GM12878 (cell line): ENCODE measurements around the gene CCDC137. TPM values are rescaled to one million over a fixed set of nuclear protein-coding genes. Genes with fewer than 3 reads are reported as not detected.

ENCODE experiments used
- CBFB ChIP-seq: IDR thresholded peaks from 2 replicates; pipeline ENCODE4 v1.6.1; 2016; ENCODE audit warnings: antibody characterized with exemption, low read depth
- CREB1 ChIP-seq: IDR thresholded peaks from 2 replicates; pipeline ENCODE4 v1.6.1; 2012; ENCODE audit warnings: low read depth, mild to moderate bottlenecking, inconsistent platforms
- ESRRA ChIP-seq: IDR thresholded peaks from 2 replicates; pipeline ENCODE4 v1.6.1; 2012; ENCODE audit warnings: mild to moderate bottlenecking, low read length, improper control_type of control experiment
- FOXK2 ChIP-seq: fragments of 450-650 bp; IDR thresholded peaks from 2 replicates; pipeline ENCODE4 v1.6.1; 2017; ENCODE audit warnings: mild to moderate bottlenecking, moderate library complexity
- NFXL1 ChIP-seq: fragments of 450-650 bp; IDR thresholded peaks from 2 replicates; pipeline ENCODE4 v1.6.1; 2017; ENCODE audit warnings: antibody characterized with exemption, mild to moderate bottlenecking, borderline replicate concordance
- NR2C1 ChIP-seq: fragments of 450-650 bp; IDR thresholded peaks from 2 replicates; pipeline ENCODE4 v1.6.1; 2017; ENCODE audit warnings: antibody characterized with exemption, mild to moderate bottlenecking, moderate library complexity
- NR2C2 ChIP-seq: IDR thresholded peaks from 2 replicates; pipeline ENCODE4 v1.6.1; 2011; ENCODE audit warnings: borderline replicate concordance, low read depth; ENCODE audit not compliant: control insufficient read depth, insufficient read length
- PAX8 ChIP-seq: fragments of 450-650 bp; IDR thresholded peaks from 2 replicates; pipeline ENCODE4 v1.6.1; 2017; ENCODE audit warnings: mild to moderate bottlenecking, moderate library complexity
- RBBP5 ChIP-seq: fragments of 200-600 bp; sonication (generic); conservative IDR thresholded peaks from 2 replicates; pipeline ENCODE4 v1.6.1; 2016
- RCOR1 ChIP-seq: conservative IDR thresholded peaks from 2 replicates; pipeline ENCODE4 v1.6.1; 2012; ENCODE audit warnings: low read depth, low read length, improper control_type of control experiment
- SPI1 ChIP-seq: IDR thresholded peaks from 2 replicates; pipeline ENCODE4 v1.6.1; 2011; ENCODE audit warnings: low read depth, mild to moderate bottlenecking, low read length, moderate library complexity, borderline replicate concordance; ENCODE audit not compliant: insufficient read depth
- SUPT20H ChIP-seq: IDR thresholded peaks from 2 replicates; pipeline ENCODE4 v1.6.1; 2011; ENCODE audit warnings: low read depth, mild to moderate bottlenecking, low read length, moderate library complexity, borderline replicate concordance; ENCODE audit not compliant: control insufficient read depth
- TCF7 ChIP-seq: IDR thresholded peaks from 2 replicates; pipeline ENCODE4 v1.6.1; 2014; ENCODE audit warnings: antibody characterized with exemption, borderline replicate concordance
- ZNF274 ChIP-seq: IDR thresholded peaks from one replicate; pipeline ENCODE4 v1.8.0; 2011; ENCODE audit not compliant: insufficient read length, insufficient read depth
- ZNF384 ChIP-seq: IDR thresholded peaks from 2 replicates; pipeline ENCODE4 v1.6.1; 2012; ENCODE audit warnings: low read depth, mild to moderate bottlenecking, low read length, improper control_type of control experiment, borderline replicate concordance
- polyA plus RNA-seq, 11 experiments: library from polyadenylated mRNA; depleted of rRNA in 4 of 11; unstranded in 6 of 11; stranded (reverse) in 5 of 11; fragments of >200 nt; fragmentation: Nextera tagmentation in 4 of 11; fragmentation: Illumina TruSeq in 1 of 11; extraction: Ambion mirVana in 4 of 11; extraction: Trizol in 1 of 11; gene quantifications; 1 replicate in 1 of 11; 2 replicates in 10 of 11; pipeline versions ENCODE4 v1.2.1 to v1.2.3, GENCODE V29; 2011 to 2016; ENCODE audit warnings: inconsistent platforms in 2 of 11, missing spikeins in 2 of 11, low read depth in 1 of 11
- total RNA-seq, 4 experiments: library from RNA; depleted of rRNA in 3 of 4; stranded (reverse); fragments of >200 nt in 3 of 4; fragmentation: Illumina TruSeq in 1 of 4; extraction: Trizol in 1 of 4; gene quantifications; 2 replicates each; pipeline versions ENCODE4 v1.2.1 to v1.2.3, GENCODE V29; 2013 to 2021
- TF ChIP-seq, protein P1 (sequence below): IDR thresholded peaks from 2 replicates; pipeline ENCODE4 v1.6.1; 2011; ENCODE audit warnings: low read depth, low read length, improper control_type of control experiment, borderline replicate concordance
- TF ChIP-seq, protein P2 (sequence below): fragments of 450-650 bp; IDR thresholded peaks from 2 replicates; pipeline ENCODE4 v1.6.1; 2017; ENCODE audit warnings: mild to moderate bottlenecking, moderate library complexity
- TF ChIP-seq, protein P3 (sequence below): fragments of 450-650 bp; IDR thresholded peaks from 2 replicates; pipeline ENCODE4 v1.6.1; 2017; ENCODE audit warnings: mild to moderate bottlenecking
- TF ChIP-seq, protein P4 (sequence below): fragments of 450-650 bp; IDR thresholded peaks from 2 replicates; pipeline ENCODE4 v1.6.1; 2016; ENCODE audit warnings: mild to moderate bottlenecking, moderate library complexity, borderline replicate concordance

CCDC137 gene
- total and polyA plus RNA-seq, 10 of the 15 experiments (the other 5 are each of a cell fraction or from before 2014, with no cell fraction given) = 2.2 to 45.4 (median 22.1) TPM

DNA sequence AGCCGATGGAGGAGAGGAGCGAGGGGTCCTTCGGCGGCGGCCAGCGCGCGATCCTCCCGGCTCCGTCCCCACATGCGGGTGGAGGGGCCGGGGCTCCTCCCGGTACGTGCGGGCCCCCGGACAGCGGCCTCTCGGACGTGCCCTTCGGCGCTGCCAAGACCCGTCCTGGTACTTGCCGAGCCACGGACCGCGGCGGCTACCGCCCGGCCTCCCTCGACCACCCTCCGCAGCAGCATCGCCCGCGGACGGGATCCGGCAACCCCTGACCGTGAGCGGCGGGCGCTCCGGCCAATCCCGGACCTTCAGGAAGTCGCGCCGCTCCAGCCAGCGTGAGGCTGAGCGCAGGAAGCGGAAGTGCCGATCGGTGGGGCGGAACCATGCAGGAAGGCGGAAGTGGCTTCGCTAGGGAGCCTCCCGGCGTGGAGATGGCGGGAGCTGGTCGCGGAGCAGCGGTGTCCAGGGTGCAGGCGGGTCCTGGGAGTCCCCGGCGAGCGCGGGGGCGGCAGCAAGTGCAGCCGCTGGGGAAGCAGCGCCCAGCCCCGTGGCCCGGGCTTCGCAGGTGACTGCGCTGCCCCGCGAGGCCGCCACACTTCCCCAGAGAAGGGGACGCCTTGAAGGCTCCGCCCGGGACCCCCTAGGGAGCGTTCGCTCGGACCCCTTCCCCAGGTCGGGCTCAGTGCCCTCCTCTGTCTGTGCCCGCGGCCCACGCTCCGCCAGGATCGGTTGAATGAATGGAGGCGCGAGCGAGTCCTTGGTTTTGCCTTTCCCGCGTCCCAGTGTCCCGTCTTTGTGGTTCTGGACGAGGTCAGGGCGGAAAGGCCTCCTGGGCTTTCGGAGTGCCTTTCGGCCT, at the start of gene CCDC137, which contains the start of gene OXLD1 (continued):
- TF ChIP-seq FOXK2 = no peak
- TF ChIP-seq PAX8 = no peak
- TF ChIP-seq ZNF384 = no peak
- TF ChIP-seq, protein P1, sequence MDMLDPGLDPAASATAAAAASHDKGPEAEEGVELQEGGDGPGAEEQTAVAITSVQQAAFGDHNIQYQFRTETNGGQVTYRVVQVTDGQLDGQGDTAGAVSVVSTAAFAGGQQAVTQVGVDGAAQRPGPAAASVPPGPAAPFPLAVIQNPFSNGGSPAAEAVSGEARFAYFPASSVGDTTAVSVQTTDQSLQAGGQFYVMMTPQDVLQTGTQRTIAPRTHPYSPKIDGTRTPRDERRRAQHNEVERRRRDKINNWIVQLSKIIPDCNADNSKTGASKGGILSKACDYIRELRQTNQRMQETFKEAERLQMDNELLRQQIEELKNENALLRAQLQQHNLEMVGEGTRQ = no peak
- TF ChIP-seq ZNF274 = no peak
- TF ChIP-seq SPI1 = peak; percentile 91
- 0 out of 2 replicates have a peak, but pooled peaks have one; percentile 24 for TF ChIP-seq ESRRA
- TF ChIP-seq CBFB = no peak; the same call in 1 of the 2 replicates
- no peak for TF ChIP-seq RBBP5
- no peak for TF ChIP-seq TCF7
- TF ChIP-seq RCOR1 = no peak
- TF ChIP-seq CREB1 = peak; percentile 61; the same call in 1 of the 2 replicates
- TF ChIP-seq NR2C1 = peak; percentile 76
- TF ChIP-seq, protein P2, sequence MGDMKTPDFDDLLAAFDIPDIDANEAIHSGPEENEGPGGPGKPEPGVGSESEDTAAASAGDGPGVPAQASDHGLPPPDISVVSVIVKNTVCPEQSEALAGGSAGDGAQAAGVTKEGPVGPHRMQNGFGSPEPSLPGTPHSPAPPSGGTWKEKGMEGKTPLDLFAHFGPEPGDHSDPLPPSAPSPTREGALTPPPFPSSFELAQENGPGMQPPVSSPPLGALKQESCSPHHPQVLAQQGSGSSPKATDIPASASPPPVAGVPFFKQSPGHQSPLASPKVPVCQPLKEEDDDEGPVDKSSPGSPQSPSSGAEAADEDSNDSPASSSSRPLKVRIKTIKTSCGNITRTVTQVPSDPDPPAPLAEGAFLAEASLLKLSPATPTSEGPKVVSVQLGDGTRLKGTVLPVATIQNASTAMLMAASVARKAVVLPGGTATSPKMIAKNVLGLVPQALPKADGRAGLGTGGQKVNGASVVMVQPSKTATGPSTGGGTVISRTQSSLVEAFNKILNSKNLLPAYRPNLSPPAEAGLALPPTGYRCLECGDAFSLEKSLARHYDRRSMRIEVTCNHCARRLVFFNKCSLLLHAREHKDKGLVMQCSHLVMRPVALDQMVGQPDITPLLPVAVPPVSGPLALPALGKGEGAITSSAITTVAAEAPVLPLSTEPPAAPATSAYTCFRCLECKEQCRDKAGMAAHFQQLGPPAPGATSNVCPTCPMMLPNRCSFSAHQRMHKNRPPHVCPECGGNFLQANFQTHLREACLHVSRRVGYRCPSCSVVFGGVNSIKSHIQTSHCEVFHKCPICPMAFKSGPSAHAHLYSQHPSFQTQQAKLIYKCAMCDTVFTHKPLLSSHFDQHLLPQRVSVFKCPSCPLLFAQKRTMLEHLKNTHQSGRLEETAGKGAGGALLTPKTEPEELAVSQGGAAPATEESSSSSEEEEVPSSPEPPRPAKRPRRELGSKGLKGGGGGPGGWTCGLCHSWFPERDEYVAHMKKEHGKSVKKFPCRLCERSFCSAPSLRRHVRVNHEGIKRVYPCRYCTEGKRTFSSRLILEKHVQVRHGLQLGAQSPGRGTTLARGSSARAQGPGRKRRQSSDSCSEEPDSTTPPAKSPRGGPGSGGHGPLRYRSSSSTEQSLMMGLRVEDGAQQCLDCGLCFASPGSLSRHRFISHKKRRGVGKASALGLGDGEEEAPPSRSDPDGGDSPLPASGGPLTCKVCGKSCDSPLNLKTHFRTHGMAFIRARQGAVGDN = 0 out of 2 replicates have a peak, but pooled peaks have one; percentile 50
- TF ChIP-seq SUPT20H = no peak
- no peak for TF ChIP-seq NR2C2
- TF ChIP-seq, protein P3, sequence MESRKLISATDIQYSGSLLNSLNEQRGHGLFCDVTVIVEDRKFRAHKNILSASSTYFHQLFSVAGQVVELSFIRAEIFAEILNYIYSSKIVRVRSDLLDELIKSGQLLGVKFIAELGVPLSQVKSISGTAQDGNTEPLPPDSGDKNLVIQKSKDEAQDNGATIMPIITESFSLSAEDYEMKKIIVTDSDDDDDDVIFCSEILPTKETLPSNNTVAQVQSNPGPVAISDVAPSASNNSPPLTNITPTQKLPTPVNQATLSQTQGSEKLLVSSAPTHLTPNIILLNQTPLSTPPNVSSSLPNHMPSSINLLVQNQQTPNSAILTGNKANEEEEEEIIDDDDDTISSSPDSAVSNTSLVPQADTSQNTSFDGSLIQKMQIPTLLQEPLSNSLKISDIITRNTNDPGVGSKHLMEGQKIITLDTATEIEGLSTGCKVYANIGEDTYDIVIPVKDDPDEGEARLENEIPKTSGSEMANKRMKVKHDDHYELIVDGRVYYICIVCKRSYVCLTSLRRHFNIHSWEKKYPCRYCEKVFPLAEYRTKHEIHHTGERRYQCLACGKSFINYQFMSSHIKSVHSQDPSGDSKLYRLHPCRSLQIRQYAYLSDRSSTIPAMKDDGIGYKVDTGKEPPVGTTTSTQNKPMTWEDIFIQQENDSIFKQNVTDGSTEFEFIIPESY = no peak
- TF ChIP-seq, protein P4, sequence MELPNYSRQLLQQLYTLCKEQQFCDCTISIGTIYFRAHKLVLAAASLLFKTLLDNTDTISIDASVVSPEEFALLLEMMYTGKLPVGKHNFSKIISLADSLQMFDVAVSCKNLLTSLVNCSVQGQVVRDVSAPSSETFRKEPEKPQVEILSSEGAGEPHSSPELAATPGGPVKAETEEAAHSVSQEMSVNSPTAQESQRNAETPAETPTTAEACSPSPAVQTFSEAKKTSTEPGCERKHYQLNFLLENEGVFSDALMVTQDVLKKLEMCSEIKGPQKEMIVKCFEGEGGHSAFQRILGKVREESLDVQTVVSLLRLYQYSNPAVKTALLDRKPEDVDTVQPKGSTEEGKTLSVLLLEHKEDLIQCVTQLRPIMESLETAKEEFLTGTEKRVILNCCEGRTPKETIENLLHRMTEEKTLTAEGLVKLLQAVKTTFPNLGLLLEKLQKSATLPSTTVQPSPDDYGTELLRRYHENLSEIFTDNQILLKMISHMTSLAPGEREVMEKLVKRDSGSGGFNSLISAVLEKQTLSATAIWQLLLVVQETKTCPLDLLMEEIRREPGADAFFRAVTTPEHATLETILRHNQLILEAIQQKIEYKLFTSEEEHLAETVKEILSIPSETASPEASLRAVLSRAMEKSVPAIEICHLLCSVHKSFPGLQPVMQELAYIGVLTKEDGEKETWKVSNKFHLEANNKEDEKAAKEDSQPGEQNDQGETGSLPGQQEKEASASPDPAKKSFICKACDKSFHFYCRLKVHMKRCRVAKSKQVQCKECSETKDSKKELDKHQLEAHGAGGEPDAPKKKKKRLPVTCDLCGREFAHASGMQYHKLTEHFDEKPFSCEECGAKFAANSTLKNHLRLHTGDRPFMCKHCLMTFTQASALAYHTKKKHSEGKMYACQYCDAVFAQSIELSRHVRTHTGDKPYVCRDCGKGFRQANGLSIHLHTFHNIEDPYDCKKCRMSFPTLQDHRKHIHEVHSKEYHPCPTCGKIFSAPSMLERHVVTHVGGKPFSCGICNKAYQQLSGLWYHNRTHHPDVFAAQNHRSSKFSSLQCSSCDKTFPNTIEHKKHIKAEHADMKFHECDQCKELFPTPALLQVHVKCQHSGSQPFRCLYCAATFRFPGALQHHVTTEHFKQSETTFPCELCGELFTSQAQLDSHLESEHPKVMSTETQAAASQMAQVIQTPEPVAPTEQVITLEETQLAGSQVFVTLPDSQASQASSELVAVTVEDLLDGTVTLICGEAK = peak; percentile 95
- TF ChIP-seq NFXL1 = no peak
